ENCODE measurements around the gene FHIP1A.

DNA sequence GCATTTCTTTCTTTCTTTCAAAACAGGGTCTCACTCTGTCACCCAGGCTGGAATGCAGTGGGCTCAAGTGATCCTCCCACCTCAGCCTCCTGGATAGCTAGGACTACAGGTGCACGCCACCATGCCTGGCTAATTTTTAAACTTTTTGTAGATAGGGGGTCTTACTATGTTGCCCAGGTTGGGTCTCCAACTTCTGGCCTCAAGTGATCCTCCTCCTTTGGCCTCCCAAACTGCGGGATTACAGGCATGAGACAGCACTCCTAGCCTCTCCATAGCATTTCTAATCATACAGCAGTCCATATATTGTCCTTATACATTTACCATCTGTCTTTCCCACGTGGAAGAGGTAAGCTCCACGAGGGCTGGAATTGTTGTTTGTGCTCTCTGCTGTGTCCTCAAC is 2.0 kb upstream of the FHIP1A start:
- TF ChIP-seq, protein P1, sequence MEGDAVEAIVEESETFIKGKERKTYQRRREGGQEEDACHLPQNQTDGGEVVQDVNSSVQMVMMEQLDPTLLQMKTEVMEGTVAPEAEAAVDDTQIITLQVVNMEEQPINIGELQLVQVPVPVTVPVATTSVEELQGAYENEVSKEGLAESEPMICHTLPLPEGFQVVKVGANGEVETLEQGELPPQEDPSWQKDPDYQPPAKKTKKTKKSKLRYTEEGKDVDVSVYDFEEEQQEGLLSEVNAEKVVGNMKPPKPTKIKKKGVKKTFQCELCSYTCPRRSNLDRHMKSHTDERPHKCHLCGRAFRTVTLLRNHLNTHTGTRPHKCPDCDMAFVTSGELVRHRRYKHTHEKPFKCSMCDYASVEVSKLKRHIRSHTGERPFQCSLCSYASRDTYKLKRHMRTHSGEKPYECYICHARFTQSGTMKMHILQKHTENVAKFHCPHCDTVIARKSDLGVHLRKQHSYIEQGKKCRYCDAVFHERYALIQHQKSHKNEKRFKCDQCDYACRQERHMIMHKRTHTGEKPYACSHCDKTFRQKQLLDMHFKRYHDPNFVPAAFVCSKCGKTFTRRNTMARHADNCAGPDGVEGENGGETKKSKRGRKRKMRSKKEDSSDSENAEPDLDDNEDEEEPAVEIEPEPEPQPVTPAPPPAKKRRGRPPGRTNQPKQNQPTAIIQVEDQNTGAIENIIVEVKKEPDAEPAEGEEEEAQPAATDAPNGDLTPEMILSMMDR (IDR thresholded peaks at IDR 0.05) = no peak
- TF ChIP-seq POLR2A (IDR thresholded peaks at IDR 0.05) = no peak
